HG03066 (cell line): ENCODE measurements around the gene GMNN.

Experiments
- ATAC-seq: cut with Tn5 transposase; IDR thresholded peaks from one replicate; pipeline ENCODE4 v1.9.1; 2021; ENCODE audit warnings: low read depth; ENCODE audit not compliant: unreplicated experiment

The GMNN gene

DNA sequence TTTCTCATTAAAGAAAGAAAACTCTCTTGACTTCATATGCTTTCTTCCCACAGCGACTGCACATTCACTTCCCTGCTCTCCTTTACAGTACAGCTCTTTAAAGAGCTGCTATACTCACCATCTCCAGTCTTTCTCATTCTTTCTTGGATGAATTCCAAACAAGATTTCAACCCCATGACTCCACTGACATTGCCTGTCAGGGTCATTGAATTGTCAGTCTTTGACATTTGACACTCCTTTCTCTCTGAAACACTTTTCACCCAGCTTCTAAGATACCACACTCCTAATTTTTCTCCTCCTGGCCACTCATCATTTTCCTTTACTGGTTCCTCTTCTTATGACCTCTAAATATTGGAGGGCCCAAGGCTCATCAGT is 24.8 kb downstream of the GMNN start:
- no peak for ATAC-seq

GRCh38 chr6:24802271-24803059 is 27.7 kb downstream of the GMNN start:
- ATAC-seq: no peak

GRCh38 chr6:24807584-24807983 is 32.8 kb downstream of the GMNN start:
- no peak for ATAC-seq

- ATAC-seq: no peak
Observed at GRCh38 chr6:24809728-24810127, 35.0 kb downstream of the GMNN start.

- ATAC-seq: no peak
Observed at GRCh38 chr6:24818346-24818745, 43.6 kb downstream of the GMNN start.

GRCh38 chr6:24821860-24822444 is 47.2 kb downstream of the GMNN start:
- ATAC-seq: no peak

GRCh38 chr6:24822696-24823095 is 48.0 kb downstream of the GMNN start:
- no peak for ATAC-seq

GRCh38 chr6:24823185-24823584 is 48.4 kb downstream of the GMNN start:
- ATAC-seq: no peak

DNA sequence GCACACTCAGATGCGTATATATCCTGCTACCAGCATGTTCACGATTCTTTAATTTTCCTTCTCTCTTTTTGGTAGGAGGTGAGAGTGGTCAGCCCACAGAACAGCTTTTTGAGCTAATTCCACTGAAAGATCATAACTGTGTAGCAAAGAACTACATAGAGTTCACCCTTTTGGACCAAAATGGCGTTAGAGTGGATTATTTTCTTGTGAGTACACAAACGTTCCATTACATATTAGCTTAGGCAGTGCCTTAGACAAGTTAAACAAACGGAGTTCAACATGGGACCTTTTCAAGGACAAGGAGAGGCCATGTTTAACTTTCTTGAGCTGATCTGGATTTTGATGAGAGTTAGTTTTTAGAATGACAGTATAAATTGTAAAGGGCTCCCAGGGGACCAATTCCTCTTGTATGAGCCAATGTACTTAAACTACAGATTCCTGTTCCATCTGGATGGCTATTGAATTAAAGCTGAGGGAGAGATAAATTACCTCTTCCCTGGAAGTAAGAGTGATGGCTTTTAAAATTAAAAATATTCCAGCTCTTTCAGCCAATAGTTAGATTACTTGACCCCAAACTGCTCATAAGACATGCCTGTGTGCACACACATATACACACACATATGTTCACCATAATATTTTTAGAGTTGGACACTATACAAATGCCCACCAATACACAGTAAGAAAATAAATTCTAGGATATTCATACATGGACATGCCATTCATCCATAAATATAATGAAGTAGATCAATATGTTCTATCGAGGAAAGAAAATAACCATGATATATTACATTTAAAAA is 49.6 kb downstream of the GMNN start:
- no peak for ATAC-seq

DNA sequence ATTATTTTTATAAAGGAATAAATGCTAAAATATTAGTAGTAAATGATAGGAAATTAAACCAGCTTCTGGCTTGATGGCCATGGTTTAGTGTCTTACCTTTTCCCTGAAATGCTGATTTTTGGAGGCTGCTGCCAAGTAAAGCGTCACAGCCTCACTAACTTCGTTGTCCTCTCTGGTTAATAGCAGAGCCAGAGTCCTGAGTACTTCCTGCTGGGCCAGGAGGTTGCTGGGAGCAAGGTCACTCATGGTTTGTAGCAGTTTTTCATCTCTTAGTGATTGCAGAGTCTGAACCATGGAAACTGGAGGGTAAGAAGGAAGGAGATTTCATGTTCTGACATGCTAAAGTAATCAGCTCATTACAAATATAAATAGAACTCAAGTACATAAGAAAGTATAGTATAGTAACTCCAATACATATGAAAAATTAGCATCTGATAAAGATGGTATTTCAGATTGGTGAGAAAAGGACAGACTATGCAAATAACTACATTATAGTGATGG is 50.4 kb downstream of the GMNN start:
- ATAC-seq: no peak

- no peak for ATAC-seq
Observed at GRCh38 chr6:24827162-24827561, 52.4 kb downstream of the GMNN start.

DNA sequence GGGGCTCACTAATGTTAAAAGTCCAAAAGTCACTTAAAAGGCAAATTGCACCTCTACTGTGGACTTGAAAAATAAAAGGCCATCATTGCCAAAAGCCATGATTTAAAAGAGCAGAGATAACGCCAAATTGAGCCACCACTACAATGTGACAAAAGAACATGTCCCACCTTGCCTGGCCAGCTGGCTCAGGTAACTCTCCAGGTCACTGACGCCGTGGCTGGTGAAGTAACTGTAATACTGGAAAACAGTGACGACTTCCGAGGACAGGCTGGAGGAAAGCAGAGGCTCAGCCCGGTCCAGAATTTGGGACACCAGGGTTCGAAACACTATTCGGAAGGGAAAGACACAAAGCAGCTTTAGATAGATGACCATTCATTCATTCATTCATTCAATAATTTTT is 53.2 kb downstream of the GMNN start:
- ATAC-seq: no peak

- ATAC-seq: no peak
Observed at GRCh38 chr6:24829657-24830056, 54.9 kb downstream of the GMNN start.

- no peak for ATAC-seq
Observed at GRCh38 chr6:24831771-24832716, 57.3 kb downstream of the GMNN start.

DNA sequence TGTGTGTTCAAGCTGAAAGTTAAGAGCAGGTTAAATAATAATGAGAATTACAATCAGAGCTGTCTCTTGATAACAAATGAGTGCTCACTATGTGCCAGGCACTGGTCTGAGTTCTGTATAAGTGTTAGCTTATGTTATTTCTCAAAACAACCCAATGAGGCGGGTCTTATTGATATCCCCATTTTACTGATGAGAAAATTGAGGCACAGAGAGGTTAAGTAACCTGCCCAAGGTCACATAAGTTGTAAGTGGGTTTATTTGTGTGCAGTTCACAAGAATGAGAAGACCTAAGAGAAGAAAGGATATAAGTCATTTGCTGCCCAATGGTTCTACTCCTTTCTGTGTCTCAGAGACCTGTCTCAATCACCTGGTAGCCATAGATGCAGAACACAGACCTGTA is 58.1 kb downstream of the GMNN start:
- no peak for ATAC-seq

DNA sequence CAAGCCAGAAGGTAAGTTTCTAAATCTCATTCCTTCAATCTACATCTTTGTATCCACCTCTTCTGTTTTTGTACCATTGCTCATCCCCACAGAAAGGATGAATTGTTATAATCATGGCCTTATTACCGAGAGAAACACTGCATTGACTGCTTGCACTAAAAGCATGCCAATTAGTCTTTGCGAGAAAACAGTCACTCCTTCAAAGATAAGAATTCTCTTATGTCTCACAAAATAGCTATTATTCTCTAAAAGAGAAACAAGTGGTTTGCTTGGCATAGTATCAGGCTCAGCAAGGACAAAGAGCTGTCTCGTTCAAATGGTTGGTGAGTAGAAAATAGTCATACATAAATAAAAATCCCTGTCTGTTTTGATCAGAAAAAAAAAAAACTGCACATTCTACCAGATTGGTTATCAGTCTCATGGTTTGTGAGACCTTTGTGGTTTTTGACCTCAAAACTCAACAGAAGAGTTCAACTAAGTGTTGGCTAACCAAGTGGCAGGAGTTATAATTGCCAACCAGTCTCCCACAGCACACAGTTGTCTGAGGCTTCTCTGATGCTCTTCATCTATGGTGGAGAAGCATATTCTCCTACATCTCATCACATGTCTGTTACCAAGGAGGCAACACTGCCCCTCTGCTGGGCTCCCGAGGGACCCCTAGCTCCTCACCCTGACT is 59.1 kb downstream of the GMNN start:
- no peak for ATAC-seq
